Measurements from ENCODE around the gene NSUN4. TPM values are rescaled to one million over a fixed set of nuclear protein-coding genes. Genes with fewer than 3 reads are reported as not detected.

Gene NSUN4
- total and polyA plus RNA-seq, 2 of the 13 experiments (the other 11 are each of a cell fraction or from before 2014, with no cell fraction given) = 21.5 to 23.5 TPM

DNA sequence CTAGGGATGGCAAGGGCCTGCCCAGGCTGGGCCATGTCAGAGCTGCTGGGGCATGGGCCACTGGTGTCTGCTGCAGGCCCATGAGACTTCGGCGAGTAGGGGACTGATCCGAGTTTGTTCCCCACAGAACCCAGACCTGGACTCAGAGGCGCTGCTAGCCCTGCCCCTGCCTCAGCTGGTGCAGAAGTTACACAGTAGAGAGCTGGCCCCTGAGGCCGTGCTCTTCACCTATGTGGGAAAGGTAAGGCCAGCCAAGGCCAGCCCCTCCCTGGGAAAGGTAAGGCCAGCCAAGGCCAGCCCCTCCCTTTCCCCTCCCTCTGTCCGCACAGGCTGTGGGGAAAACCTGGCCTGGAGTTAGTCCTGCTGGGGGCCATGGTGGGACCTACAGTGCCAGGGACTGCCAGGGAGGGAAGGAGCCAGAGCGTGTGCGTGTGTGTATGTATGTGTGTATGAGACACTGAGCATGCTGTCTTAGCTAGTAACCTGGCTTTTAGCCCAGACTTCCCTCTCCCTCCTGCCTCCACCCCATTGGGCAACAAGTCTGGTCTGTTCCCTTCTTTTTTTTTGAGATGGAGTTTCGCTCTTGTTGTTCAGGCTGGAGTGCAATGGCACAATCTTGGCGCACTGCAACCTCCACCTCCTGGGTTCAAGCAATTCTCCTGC lies 61.5 kb downstream of the NSUN4 start (continued):
- TF ChIP-seq RELA (CRISPR knock-in tag; IDR thresholded peaks at IDR 0.05) (peak; percentile 68; the same call in 1 of the 2 replicates), FOXK1 (CRISPR knock-in tag; IDR thresholded peaks at IDR 0.05; ENCODE audit: borderline replicate concordance, low read depth) (peak; percentile 40; the same call in 1 of the 2 replicates), FIP1L1 (IDR thresholded peaks at IDR 0.05; ENCODE audit: borderline replicate concordance, insufficient read depth, low read depth, low read length) (no peak), JUND (CRISPR knock-in tag; IDR thresholded peaks at IDR 0.05) (no peak), REL (CRISPR knock-in tag; conservative IDR thresholded peaks at IDR 0.05) (no peak), SP5 (CRISPR knock-in tag; IDR thresholded peaks at IDR 0.05; ENCODE audit: borderline replicate concordance, low read depth) (peak; percentile 86), ZNF615 (CRISPR knock-in tag; IDR thresholded peaks at IDR 0.05; ENCODE audit: borderline replicate concordance) (no peak), HDAC1 (CRISPR knock-in tag; IDR thresholded peaks at IDR 0.05) (peak; percentile 80), ZNF337 (CRISPR knock-in tag; IDR thresholded peaks at IDR 0.05; ENCODE audit: borderline replicate concordance, low read depth) (0 out of 2 replicates have a peak, but pooled peaks have one; percentile 42), FOSL2 (CRISPR knock-in tag; IDR thresholded peaks at IDR 0.05) (no peak), RFX1 (IDR thresholded peaks at IDR 0.05) (no peak)
- TF ChIP-seq, protein P1, sequence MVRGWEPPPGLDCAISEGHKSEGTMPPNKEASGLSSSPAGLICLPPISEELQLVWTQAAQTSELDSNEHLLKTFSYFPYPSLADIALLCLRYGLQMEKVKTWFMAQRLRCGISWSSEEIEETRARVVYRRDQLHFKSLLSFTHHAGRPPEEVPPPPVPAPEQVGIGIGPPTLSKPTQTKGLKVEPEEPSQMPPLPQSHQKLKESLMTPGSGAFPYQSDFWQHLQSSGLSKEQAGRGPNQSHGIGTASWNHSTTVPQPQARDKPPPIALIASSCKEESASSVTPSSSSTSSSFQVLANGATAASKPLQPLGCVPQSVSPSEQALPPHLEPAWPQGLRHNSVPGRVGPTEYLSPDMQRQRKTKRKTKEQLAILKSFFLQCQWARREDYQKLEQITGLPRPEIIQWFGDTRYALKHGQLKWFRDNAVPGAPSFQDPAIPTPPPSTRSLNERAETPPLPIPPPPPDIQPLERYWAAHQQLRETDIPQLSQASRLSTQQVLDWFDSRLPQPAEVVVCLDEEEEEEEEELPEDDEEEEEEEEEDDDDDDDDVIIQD (CRISPR knock-in tag; IDR thresholded peaks at IDR 0.05; ENCODE audit: low read depth) = no peak
- TF ChIP-seq, protein P2, sequence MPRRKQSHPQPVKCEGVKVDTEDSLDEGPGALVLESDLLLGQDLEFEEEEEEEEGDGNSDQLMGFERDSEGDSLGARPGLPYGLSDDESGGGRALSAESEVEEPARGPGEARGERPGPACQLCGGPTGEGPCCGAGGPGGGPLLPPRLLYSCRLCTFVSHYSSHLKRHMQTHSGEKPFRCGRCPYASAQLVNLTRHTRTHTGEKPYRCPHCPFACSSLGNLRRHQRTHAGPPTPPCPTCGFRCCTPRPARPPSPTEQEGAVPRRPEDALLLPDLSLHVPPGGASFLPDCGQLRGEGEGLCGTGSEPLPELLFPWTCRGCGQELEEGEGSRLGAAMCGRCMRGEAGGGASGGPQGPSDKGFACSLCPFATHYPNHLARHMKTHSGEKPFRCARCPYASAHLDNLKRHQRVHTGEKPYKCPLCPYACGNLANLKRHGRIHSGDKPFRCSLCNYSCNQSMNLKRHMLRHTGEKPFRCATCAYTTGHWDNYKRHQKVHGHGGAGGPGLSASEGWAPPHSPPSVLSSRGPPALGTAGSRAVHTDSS (CRISPR knock-in tag; conservative IDR thresholded peaks at IDR 0.05) = no peak
- TF ChIP-seq, protein P3, sequence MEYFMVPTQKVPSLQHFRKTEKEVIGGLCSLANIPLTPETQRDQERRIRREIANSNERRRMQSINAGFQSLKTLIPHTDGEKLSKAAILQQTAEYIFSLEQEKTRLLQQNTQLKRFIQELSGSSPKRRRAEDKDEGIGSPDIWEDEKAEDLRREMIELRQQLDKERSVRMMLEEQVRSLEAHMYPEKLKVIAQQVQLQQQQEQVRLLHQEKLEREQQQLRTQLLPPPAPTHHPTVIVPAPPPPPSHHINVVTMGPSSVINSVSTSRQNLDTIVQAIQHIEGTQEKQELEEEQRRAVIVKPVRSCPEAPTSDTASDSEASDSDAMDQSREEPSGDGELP (IDR thresholded peaks at IDR 0.05; ENCODE audit: borderline replicate concordance, low read depth) = peak; percentile 19; the same call in 1 of the 2 replicates
- TF ChIP-seq, protein P4, sequence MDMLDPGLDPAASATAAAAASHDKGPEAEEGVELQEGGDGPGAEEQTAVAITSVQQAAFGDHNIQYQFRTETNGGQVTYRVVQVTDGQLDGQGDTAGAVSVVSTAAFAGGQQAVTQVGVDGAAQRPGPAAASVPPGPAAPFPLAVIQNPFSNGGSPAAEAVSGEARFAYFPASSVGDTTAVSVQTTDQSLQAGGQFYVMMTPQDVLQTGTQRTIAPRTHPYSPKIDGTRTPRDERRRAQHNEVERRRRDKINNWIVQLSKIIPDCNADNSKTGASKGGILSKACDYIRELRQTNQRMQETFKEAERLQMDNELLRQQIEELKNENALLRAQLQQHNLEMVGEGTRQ (IDR thresholded peaks at IDR 0.05; ENCODE audit: low read depth, low read length) = no peak
- TF ChIP-seq, protein P4 (CRISPR knock-in tag; IDR thresholded peaks at IDR 0.05; ENCODE audit: borderline replicate concordance) = peak; percentile 22; the same call in 1 of the 2 replicates
- TF ChIP-seq, protein P5, sequence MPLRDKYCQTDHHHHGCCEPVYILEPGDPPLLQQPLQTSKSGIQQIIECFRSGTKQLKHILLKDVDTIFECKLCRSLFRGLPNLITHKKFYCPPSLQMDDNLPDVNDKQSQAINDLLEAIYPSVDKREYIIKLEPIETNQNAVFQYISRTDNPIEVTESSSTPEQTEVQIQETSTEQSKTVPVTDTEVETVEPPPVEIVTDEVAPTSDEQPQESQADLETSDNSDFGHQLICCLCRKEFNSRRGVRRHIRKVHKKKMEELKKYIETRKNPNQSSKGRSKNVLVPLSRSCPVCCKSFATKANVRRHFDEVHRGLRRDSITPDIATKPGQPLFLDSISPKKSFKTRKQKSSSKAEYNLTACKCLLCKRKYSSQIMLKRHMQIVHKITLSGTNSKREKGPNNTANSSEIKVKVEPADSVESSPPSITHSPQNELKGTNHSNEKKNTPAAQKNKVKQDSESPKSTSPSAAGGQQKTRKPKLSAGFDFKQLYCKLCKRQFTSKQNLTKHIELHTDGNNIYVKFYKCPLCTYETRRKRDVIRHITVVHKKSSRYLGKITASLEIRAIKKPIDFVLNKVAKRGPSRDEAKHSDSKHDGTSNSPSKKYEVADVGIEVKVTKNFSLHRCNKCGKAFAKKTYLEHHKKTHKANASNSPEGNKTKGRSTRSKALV (CRISPR knock-in tag; IDR thresholded peaks at IDR 0.05) = no peak
- TF ChIP-seq, protein P6, sequence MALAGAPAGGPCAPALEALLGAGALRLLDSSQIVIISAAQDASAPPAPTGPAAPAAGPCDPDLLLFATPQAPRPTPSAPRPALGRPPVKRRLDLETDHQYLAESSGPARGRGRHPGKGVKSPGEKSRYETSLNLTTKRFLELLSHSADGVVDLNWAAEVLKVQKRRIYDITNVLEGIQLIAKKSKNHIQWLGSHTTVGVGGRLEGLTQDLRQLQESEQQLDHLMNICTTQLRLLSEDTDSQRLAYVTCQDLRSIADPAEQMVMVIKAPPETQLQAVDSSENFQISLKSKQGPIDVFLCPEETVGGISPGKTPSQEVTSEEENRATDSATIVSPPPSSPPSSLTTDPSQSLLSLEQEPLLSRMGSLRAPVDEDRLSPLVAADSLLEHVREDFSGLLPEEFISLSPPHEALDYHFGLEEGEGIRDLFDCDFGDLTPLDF (CRISPR knock-in tag; IDR thresholded peaks at IDR 0.05) = no peak

Data from HepG2 (cell line).